IPS-11a (cell line): ENCODE data around the gene CTCFL.
"Not testable (repeated sequence)": the region's sequence is repeated elsewhere in the genome, so short reads cannot be mapped to it uniquely, and the experiment has no call there.

Experiments
- H3K4me3 ChIP-seq: one replicate; pipeline ENCODE4 v1.5.1; 2013; ENCODE audit warnings: low read depth, low read length, control low read depth

Gene CTCFL

DNA sequence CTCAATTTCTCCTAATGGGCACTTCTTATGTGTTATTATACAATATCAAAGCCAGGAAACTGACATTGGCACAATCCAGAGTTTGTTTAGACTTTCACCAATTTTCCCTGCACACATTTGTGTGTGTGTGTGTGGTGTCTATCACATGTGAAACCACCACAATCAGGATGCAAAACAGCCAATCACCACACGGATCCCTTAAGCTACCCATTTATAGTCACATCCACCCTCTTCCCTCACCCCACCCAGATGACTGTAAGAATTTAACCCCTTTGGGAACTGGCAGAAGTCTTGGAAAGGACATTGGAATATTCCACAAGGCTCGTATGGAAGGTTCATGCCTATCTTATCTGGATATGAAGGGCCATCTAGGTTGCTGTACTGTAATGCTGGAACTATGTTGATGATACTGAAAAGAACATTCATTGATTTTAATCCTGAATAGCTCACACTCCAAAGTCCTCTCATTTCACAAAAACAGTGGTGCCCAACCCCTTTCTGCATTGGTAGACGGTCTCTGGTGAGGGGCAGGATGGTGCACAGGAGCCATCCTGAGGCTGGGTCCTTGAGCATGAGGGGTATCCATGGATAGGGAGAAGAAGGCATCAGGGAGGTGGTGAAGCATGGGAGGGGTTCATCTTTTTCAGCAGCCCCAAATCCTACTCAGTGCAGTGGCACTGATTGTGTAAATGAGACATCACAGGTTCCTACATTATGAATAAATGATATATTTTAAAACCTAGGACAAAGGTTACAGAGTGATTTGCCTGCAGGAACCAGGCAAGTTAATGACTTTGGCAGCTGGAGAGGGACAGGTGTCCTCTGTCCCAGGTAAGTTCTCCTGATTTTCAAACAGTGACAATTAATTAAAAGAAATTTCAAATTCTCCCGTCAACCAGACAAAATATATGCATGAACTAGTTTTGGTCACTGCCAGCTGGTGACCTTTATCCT, 12.1 kb upstream of the CTCFL start:
- no peak overlapping the region for H3K4me3 ChIP-seq

DNA sequence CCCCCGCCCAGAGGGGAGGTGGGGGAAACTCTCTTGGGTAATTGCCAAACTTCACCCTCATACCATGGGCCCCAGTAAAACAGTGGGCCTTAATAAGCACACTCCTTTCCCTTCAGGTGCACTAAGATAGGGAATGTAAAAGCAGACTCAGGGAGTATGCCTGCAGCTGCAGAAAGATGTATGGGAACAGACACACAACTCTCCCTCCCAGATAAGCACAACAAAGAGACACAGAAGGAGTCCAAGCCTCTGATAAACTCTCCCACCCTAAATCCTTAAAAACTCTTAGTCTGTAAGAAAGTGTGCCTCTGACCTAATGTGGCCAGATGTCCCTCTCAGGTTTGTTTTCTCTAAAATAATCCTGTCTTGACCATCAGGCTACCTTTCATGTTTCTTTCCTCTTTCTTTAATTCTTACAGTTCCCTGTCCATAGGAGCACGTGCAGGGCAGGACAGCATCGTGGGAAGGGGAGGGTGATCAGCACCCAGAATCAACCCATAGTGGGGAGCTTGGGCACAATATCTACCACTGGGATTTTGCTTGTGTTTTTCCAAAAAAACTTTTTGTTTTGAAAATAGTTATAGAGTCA, 11.3 kb upstream of the CTCFL start:
- H3K4me3 ChIP-seq, result no peak overlapping the region

DNA sequence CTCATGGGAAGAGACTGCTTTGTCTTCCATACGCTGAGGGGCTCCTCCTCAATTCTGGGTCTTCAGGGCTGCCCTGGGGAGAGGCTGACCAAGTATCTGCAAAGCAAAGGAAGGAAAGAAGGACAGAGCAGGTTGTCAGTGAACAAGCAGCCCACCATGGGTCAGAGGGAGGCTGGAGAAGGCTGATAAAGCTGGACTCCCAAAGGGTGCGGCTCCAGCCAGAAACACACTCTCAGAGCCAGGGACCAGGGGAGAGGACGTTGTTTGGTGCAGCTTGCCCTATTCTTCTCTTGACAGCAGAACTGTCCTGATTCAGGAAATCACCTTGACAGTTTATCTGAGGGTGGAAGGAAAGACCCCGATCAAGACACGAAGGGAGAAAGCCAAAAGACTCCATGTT, 10.4 kb upstream of the CTCFL start:
- no peak overlapping the region for H3K4me3 ChIP-seq

DNA sequence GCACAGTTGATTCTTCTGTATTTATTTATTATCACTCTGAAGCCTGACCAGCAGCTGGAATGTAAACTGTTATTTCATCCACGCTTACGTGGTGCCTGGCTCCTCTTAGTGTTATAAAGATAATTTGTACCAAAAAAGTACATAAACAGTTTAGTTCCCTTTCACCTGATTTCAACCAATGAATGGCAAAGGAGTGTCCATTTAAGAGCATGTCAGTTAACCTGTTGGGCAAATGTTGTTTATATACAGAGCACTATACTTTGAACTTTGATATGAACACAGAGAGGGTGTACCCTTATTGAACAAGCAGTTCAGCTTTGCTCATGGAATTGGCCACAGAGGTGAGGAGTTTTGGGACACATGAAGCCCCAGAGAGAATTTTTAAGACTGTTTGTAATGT, 7.2 kb upstream of the CTCFL start:
- no peak overlapping the region for H3K4me3 ChIP-seq

DNA sequence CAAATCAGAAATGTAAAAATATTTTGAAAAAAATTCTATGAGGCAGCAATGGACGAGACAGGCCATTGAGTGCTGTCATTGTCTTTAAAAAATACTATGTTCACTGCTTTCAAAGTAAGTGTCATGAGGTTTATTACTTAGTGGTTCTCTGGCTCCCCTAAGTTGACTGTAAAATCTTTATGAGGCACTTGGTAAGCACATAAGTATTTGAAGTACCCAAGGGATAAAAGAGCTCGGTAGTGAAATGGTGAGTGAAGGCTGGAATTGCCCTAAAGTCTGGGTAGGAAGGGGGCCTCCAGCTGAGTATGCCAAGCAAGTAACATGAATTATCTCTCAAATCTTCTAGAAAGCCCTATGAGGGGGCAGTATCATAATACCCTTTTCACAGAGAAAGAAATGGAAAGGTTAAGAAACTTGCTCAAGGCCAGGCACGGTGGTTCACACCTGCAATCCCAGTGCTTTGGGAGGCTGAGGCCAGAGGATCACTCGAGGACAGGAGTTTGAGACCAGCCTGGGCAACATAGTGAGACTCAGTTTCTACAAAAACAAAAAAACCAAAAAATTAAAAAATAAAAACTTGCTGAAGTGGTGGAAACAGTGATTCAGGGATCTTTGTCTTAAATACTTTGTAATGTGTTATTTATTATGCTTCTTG, 5.5 kb upstream of the CTCFL start:
- H3K4me3 ChIP-seq, result no peak overlapping the region

DNA sequence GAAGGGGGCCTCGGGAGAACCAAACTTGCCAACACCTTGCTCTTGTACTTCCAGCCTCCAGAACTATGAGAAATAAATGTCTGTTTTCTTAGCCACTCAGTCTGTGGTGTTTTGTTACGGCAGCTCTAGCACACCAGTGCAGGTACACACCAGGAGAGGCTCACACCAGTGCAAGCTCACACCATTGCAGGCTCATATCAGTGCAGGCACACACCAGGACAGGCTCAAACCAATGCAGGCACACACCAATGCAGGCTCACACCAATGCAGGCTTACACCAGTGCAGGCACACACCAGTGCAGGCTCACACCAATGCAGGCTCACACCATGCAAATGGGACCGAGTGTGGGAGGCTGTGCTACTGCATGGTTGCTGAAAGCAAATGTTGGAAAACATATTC, 4.9 kb upstream of the CTCFL start:
- H3K4me3 ChIP-seq, result no peak overlapping the region

DNA sequence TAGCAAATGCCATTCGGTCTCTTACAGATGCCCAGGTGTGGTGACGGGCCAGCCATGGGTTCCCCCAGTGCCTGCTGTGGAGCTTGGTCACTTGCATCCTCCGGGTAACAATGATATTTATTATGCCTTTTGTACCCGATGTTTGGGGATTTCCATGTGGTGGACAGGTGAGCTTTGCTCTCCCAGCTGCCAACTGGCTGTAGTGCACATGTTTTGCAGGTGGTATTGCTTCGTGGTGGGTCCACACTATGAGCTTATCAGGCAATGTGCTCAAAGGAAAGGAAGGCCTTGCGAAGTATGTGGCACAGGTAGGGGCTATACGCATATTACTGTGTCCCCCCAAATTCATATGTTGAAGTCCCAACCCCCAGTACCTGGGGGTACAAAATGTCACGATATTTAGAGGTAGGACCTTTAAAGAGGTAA, 4.2 kb upstream of the CTCFL start:
- H3K4me3 ChIP-seq, result no peak overlapping the region

DNA sequence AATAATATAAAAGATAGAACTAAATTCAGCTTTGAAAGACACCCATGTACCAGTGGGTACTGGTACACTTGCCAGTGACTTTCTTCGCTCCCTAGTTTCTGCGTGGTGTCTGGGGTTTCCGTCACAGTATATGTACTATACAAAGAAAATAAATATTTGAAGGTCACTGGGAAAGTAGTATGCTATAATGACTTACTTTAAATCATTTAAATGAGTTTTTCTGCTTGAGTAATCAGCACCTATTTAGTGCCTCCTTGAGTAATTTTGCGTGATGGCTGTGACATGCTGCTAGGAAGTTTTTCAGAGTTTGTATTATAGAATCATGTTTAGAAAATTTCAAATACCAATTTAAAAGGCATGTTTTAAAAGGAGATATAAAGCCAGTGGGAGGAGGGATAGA, 3.2 kb upstream of the CTCFL start:
- H3K4me3 ChIP-seq, result no peak overlapping the region

DNA sequence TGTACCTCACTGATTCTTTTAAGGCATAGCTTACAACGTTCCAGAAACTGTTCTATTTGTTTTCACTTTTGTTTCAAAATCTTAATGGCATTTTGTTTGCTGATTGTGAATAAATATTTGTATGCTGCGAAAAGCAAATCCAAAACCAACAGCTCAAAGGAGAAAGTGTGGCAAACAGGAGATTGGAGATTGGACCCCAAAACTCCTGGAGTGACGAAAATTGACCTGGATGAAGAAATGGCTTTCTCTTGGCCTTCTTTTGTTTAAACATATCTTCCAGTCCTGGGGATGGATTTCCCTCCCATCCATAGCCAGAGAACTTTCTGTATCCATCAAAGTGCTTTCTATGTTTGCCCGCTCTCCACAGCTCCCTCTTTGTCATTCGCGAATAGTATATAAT, 2.8 kb upstream of the CTCFL start:
- H3K4me3 ChIP-seq, result no peak overlapping the region

DNA sequence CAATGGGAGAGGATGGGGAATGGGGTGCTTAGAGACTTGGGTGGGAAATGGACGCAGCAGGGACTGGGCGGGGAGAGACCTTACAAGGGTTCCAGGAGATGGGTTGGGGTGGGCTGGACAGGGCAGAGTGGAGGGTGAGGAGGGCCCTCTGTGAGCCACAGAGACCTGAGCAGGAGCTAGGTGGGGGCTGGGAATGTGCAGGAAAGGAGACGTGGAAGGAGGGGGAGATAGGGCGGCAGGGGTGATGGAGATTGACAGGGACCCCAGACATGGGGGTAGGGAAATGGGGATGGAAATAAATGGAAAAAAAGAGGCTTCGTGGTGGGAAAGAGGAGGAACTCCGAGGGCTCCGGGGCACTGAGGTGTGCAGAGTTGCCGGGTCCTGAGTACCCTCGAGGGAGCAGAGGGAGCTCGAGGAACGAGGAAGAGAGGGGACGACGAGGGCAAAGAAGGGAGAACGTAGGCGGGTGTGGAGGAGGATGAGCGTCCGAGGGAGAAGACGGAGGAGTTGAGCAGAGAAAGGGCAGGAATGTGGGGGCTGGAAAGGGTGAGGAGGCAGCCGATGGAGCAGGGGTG, 2.0 kb upstream of the CTCFL start:
- H3K4me3 ChIP-seq, result no peak overlapping the region

DNA sequence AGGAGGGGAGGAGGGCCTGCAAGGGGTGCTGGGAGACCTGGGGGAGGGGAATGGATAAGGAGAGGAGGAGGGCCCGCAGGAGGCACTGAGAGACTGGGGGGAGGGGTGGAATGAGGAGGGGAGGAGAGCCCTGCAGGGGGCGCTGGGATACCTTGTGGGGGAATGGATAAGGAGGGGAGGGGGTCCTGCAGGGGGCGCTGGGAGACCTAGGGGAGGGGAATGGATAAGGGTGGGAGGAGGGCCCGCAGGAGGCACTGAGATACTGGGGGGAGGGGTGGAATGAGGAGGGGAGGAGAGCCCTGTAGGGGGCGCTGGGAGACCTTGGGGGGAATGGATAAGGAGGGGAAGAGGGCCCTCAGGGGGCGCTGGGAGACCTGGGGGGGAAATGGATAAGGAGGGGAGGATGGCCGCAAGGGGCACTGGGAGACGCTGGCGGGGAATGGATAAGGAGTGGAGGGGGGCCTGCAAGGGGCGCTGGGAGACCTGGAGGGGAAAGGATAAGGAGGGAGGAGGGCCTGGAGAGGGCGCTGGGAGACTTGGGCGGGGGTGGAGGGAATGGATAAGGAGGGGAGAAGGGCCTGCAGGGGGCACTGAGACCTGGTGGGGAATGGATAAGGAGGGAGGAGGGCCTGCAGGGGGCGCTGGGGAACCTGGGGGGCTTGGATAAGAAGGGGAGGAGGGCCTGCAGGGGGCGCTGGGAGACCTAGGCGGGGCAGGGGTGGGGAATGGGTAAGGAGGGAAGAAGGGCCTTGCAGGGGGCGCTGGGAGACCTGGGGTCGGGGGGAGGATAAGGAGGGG, 1.3 kb upstream of the CTCFL start:
- no peak overlapping the region for H3K4me3 ChIP-seq

DNA sequence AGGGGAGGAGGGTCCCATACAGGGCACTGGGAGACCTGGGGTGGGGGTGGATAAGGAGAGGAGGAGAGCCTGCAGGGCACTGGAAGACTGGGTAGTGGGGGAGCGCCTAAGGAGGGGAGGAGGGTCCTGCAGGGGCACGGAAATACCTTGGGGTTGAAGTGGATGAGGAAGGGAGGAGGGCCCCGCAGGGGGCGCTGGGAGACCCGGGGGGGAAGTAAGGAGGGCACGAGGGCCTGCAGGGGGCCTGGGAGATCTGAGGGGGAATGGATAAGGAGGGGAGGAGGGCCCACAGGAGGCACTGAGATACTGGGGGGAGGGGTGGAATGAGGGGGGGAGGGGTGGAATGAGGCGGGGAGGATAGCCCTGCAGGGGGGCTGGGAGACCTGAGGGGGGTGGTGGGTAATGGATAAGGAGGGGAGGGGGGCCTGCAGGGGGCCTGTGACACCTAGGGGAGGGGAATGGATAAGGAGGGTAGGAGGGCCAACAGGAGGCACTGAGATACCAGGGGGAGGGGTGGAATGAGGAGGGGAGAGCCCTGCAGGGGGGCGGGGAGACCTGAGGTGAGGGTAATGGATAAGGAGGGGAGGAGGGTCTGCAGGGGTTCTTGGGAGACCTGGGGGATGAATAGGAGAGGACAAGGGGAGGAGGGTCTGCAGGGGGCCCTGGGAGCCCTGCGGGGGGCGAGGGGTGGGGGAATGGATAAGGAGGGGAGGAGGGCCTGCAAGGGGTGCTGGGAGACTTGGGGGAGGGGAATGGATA, 567 bp upstream of the CTCFL start:
- no peak overlapping the region for H3K4me3 ChIP-seq

DNA sequence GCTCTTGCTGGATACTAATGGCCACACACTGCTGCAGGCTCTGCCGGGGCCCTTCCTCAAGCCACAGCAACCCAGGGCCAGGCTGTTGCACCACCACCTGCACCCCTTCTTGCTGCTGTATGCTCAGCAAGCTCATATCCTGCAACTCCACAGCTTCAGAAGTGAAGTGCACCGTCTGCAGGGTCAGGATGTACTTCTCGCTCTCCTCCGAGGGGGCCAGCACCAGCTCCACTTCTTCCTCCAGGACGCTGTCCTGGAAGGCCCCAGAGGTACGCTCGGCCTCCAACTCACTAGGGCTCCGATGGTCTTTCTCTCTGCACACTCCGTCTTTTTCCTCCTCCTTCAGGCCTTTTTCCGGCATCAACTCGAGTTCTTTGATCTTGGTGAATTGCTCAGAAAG, 1.2 kb downstream of the CTCFL start:
- H3K4me3 ChIP-seq, result no peak overlapping the region

DNA sequence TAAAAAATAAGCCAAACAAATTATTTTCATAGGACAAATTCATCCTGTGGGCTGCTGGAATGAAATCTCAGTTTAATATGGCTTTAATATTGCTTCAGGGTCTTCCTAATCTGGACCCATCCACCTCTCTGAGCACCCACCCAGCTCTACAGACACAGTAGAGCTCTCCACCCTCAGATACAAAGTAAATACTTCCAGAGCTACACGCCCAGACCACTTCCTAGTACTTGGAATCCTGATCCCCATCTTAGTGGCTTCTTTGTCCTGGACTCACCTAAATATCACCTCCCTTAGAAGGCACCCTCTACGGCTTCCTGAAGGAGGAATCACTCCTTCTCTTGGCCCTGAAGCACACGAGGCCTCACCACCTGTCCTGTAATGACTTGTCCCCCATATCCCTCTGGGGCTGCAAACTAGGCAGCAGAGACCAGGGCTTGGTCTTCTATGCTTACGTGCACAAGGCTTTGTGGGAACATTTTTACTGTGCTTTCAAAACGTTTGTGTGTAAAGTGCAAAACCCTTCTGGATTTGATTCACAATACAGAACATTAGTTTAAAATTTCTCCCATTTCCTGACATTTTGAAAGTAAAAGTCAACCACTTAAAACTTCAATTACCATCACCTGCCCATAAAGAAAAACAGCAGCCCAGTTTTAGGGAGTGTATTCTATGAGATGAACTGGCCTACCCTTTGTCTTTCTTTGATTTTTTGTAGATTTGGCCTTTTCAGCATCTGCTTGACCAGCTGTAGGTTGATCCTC, 2.4 kb downstream of the CTCFL start:
- H3K4me3 ChIP-seq, result no peak overlapping the region

DNA sequence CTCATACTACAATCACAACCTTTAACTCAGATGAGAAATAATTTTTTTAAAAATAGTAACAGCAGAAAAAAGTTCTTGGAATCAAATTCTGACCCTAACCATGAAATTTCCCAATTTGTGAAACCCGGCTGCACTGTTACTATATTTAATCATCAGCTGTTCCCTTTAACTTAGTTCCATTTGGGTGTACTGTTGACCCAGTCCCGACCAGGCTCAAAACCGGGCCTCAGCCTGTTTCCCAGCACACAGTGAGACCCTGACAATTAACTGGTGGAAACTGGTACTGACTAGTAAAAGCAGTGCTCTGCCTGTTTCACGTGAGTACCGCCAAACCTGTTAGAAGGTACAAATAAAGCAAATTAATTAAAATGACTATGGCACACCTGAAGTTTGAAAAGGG, 7.0 kb downstream of the CTCFL start:
- no peak overlapping the region for H3K4me3 ChIP-seq

DNA sequence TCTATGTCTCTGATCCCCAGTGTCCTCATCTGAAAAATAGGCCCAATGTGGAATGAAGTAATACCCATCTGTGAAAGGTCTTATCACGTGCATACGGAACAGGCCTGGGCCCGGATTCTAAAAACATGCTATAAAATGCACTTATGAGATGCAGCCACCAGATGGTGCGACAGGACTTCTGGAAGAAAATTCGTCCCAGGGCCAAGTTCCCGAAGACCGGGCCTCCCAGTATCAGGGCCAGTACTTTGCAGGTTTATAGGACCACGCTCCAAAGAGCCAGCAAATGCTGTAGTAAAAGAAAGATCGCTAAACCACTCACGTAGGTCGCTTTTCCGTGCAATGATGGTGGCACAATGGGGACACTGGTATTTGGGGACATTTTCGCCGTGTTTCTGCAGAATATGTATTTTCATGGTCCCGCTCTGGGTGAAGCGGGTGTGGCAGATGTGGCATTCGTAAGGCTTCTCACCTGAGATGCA, 10.6 kb downstream of the CTCFL start:
- H3K4me3 ChIP-seq, result no peak overlapping the region

DNA sequence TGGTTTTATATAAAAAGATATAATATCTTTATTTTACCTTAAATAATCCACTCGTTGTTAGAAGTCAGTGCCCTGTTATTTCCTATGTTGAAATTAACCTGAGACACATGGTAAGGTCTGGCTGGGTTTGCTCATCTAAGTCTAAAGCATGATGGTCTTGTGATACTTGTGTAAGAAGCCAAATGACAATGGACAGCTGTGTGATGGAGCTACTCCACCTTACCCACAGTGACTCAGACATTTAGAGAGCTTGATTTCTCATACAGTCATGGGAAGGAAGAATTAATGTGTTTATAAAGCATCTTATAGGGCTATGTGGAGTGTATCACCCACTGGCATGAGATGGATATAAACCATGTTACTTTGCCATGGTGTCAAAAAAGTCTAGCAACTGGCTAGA, 11.7 kb downstream of the CTCFL start:
- H3K4me3 ChIP-seq, result no peak overlapping the region

DNA sequence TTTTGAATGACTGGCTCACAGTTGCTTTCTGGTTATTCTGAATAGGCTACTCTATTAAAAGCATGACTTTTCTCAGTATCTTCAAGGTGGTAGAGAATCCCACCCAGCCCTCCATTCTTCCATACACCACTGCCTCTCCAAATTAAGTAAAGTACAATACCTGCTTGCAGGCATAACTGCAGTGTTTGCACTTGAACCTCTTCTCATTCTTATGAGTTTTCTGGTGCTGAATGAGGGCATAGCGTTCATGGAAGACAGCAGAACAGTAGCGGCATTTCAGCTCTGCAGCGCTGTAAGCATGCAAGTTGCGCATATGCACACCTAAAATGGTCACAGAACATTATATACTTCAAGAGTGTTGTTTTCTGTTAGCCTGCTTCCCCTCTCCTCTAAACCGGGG, 12.5 kb downstream of the CTCFL start:
- no peak overlapping the region for H3K4me3 ChIP-seq

DNA sequence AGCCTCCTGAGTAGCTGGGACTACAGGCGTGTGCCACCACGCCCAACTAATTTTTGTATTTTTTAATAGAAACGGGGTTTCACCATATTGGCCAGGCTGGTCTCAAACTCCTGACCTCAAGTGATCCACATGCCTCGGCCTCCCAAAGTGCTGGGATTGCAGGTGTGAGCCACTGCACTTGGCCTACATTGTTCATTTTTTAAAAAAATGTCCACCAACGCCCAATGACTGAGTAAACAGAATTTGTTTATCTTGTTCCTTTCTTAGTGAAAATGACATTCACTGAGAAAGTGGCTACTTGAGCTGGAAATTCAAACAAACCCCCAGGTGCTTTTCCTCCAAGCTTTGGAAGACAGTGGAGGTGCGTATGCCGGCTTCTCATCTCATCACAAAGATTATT, 13.2 kb downstream of the CTCFL start:
- not testable (repeated sequence) for H3K4me3 ChIP-seq
